ENCODE measurements around the gene ACAA1.

DNA sequence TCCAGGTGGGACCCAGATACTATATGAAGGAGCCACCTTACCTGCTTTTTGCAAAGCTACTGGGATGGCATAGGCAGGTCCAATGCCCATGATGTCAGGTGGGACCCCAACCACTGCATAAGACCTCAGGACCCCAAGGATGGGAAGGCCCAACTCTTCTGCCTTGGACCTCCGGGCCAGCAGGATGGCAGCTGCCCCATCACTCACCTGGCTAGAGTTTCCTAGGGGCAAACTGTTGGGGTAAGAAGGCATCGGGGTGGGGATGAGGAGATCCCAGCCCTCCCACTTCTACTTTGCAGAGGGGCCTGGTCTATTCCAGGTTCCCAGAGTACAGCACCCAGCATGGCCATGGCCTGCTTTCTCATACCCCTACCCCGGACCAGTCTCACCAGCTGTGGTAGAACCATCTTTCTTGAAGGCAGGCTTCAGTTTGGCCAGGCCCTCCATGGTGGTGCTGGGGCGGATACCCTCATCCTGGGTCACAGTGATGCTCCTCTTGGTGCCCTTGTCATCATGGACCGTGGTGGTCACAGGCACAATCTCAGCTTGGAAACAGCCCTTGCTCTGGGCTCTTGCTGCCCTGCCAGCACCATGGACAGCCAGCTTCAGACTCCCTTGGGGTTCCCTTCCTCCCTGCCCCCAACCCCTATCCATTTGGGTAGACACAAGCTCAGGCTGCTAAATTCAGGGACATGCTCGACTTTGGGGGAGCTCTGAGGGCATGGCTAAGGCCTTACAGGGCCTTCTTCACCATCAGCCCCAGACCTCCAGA, 10.6 kb downstream of the ACAA1 start:
- no peak for TF ChIP-seq CTCF (conservative IDR thresholded peaks at IDR 0.05; ENCODE audit: low read depth, low read length)
- TF ChIP-seq MXI1 (IDR thresholded peaks at IDR 0.05; ENCODE audit: borderline replicate concordance, low read depth, low read length) = no peak
- TF ChIP-seq RFX5 (IDR thresholded peaks at IDR 0.05; ENCODE audit: low read depth, low read length) = no peak
- no peak for TF ChIP-seq POLR2A (IDR thresholded peaks at IDR 0.05; ENCODE audit: low read depth, low read length)
- TF ChIP-seq, protein P1, sequence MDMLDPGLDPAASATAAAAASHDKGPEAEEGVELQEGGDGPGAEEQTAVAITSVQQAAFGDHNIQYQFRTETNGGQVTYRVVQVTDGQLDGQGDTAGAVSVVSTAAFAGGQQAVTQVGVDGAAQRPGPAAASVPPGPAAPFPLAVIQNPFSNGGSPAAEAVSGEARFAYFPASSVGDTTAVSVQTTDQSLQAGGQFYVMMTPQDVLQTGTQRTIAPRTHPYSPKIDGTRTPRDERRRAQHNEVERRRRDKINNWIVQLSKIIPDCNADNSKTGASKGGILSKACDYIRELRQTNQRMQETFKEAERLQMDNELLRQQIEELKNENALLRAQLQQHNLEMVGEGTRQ (IDR thresholded peaks at IDR 0.05; ENCODE audit: low read depth, low read length) = no peak
- no peak for TF ChIP-seq SMC3 (IDR thresholded peaks at IDR 0.05; ENCODE audit: low read depth, low read length)
- no peak for TF ChIP-seq CHD1 (IDR thresholded peaks at IDR 0.05; ENCODE audit: low read depth, low read length)
